GM18519 (cell line): ENCODE results near the gene CSE1L.
"Not testable (repeated sequence)": the region's sequence is repeated elsewhere in the genome, so short reads cannot be mapped to it uniquely, and the experiment has no call there.

Experiments used
- ATAC-seq: cut with Tn5 transposase; IDR thresholded peaks from one replicate; pipeline ENCODE4 v1.9.1; 2021; ENCODE audit warnings: mild to moderate bottlenecking, moderate library complexity; ENCODE audit not compliant: unreplicated experiment, low FRiP score

CSE1L gene

GRCh38 chr20:49119988-49120387, 73.9 kb downstream of the CSE1L start:
- ATAC-seq = no peak

- ATAC-seq = no peak
Observed at GRCh38 chr20:49122920-49123319, 76.8 kb downstream of the CSE1L start.

GRCh38 chr20:49123982-49124381, 77.9 kb downstream of the CSE1L start:
- no peak for ATAC-seq

- no peak for ATAC-seq
Observed at GRCh38 chr20:49132995-49133478, 86.9 kb downstream of the CSE1L start.

- ATAC-seq = no peak
Observed at GRCh38 chr20:49133571-49133970, 87.5 kb downstream of the CSE1L start.

GRCh38 chr20:49134797-49135196, 88.7 kb downstream of the CSE1L start:
- not testable (repeated sequence) for ATAC-seq

- ATAC-seq = no peak
Observed at GRCh38 chr20:49136817-49137571, 90.9 kb downstream of the CSE1L start.

GRCh38 chr20:49138431-49138830, 92.3 kb downstream of the CSE1L start:
- ATAC-seq = no peak

- ATAC-seq = no peak
Observed at GRCh38 chr20:49140411-49140810, 94.3 kb downstream of the CSE1L start.

- ATAC-seq = no peak
Observed at GRCh38 chr20:49140834-49141233, 94.7 kb downstream of the CSE1L start.
